Natural killer cell (primary cell): ENCODE results near the gene CD96. TPM values are rescaled to one million over a fixed set of nuclear protein-coding genes. Genes with fewer than 3 reads are reported as not detected.

ENCODE experiments used
- ATAC-seq, 3 donors: fragments of 150-1000 bp in 2 of 3; fragments of 200-7000 bp in 1 of 3; cut with Tn5 transposase; 1 replicate in 1 of 3; 2 replicates in 2 of 3; pipeline ENCODE4 v1.10.0; 2021; ENCODE audit warnings: mild to moderate bottlenecking in 2 of 3, moderate library complexity in 2 of 3
- DNase-seq, 2 donors: peaks; one replicate each; pipeline versions ENCODE4 v3.0.0 to v3.0.0-alpha.2; 2013 to 2021; ENCODE audit warnings: mixed read lengths in 1 of 2
- H3K27ac ChIP-seq: one replicate; pipeline ENCODE4 v1.5.1; 2013; ENCODE audit warnings: mild to moderate bottlenecking, low read length
- H3K27me3 ChIP-seq: one replicate; pipeline ENCODE4 v1.6.1; 2013; ENCODE audit warnings: low read length; ENCODE audit not compliant: control insufficient read depth, insufficient read depth
- H3K36me3 ChIP-seq: one replicate; pipeline ENCODE4 v1.6.1; 2013; ENCODE audit warnings: low read length; ENCODE audit not compliant: control insufficient read depth, insufficient read depth
- H3K4me1 ChIP-seq: one replicate; pipeline ENCODE4 v1.6.1; 2013; ENCODE audit warnings: low read length; ENCODE audit not compliant: control insufficient read depth, insufficient read depth
- H3K4me3 ChIP-seq: one replicate; pipeline ENCODE4 v1.5.1; 2013; ENCODE audit warnings: low read length
- H3K9me3 ChIP-seq: one replicate; pipeline ENCODE4 v1.6.1; 2013; ENCODE audit warnings: low read length; ENCODE audit not compliant: control insufficient read depth, insufficient read depth
- H3K27ac Mint-ChIP-seq, 2 donors: one replicate each; pipeline ENCODE4 v1.8.0; 2022; ENCODE audit warnings: mild to moderate bottlenecking in 2 of 2, mixed read lengths in 2 of 2, moderate library complexity in 1 of 2
- H3K27me3 Mint-ChIP-seq, 2 donors: one replicate each; pipeline ENCODE4 v1.8.0; 2022; ENCODE audit warnings: low read depth in 2 of 2, mixed read lengths in 2 of 2
- H3K36me3 Mint-ChIP-seq: one replicate; pipeline ENCODE4 v1.8.0; 2022; ENCODE audit warnings: mixed read lengths
- H3K4me1 Mint-ChIP-seq, 2 donors: one replicate each; pipeline ENCODE4 v1.8.0; 2022; ENCODE audit warnings: mixed read lengths in 2 of 2
- H3K4me3 Mint-ChIP-seq: one replicate; pipeline ENCODE4 v1.8.0; 2022; ENCODE audit warnings: mild to moderate bottlenecking, moderate library complexity, mixed read lengths
- H3K9me3 Mint-ChIP-seq, 2 donors: one replicate each; pipeline ENCODE4 v1.8.0; 2022; ENCODE audit warnings: mixed read lengths in 2 of 2
- WGBS: methylation state at CpG from one replicate; pipeline ENCODE4 v1.1.7; 2013; ENCODE audit warnings: missing lambda C conversion rate; ENCODE audit not compliant: insufficient coverage; 5-methylcytosine and 5-hydroxymethylcytosine counted together
- intact Hi-C: fragments of 100-400 bp; cut with micrococcal nuclease; formaldehyde crosslinking; loops from one replicate; pipeline ENCODE4 v1.14.2; 2022
- total RNA-seq, 4 donors: library from RNA; stranded (reverse); fragments of 120-200 nt in 1 of 4; gene quantifications; one replicate each; pipeline versions ENCODE4 v1.2.3 to v1.2.4, GENCODE V29; 2013 to 2022
- TF ChIP-seq, protein P1 (sequence below): fragments of 200-600 bp; IDR thresholded peaks from one replicate; pipeline ENCODE4 v1.8.0; 2022; ENCODE audit warnings: antibody characterized with exemption

Gene CD96
- total RNA-seq, 3 donors from 2014 or later (not counting 1 experiment from before 2014, with no cell fraction given), result 146 to 191 (median 166) TPM

DNA sequence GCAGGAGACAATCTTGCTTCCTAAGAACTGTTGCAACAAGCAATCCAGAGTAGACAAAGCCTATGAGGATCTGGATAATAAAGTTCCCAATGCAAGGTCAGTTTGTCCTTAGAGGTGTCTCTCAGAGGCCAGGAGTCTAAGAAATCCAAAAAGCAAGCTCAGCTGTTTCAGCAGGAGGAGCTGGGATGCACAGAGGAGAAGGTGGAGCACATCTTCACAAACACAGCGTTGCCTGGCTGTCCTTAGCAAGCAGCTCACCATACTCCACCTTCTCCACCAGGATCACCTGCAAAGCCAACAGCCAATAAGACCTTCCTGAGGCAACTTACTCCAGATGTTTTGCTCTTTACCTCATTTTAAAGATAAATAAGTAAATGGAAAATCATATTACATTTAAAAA is 52.8 kb downstream of the CD96 start:
- intact Hi-C loops, result no loop called here
- H3K4me3 ChIP-seq, result no peak overlapping the region
- H3K36me3 ChIP-seq, result peaks cover 44% of the 10 kb centered on the region
- H3K27me3 ChIP-seq, result no peaks in the 10 kb centered on the region
- H3K4me1 ChIP-seq, result peaks cover 6% of the 10 kb centered on the region
- ATAC-seq (no peak), DNase-seq (no peak)
- no peaks in the 10 kb centered on the region for H3K9me3 Mint-ChIP-seq
- H3K9me3 ChIP-seq, result no peaks in the 10 kb centered on the region
- TF ChIP-seq, protein P1, sequence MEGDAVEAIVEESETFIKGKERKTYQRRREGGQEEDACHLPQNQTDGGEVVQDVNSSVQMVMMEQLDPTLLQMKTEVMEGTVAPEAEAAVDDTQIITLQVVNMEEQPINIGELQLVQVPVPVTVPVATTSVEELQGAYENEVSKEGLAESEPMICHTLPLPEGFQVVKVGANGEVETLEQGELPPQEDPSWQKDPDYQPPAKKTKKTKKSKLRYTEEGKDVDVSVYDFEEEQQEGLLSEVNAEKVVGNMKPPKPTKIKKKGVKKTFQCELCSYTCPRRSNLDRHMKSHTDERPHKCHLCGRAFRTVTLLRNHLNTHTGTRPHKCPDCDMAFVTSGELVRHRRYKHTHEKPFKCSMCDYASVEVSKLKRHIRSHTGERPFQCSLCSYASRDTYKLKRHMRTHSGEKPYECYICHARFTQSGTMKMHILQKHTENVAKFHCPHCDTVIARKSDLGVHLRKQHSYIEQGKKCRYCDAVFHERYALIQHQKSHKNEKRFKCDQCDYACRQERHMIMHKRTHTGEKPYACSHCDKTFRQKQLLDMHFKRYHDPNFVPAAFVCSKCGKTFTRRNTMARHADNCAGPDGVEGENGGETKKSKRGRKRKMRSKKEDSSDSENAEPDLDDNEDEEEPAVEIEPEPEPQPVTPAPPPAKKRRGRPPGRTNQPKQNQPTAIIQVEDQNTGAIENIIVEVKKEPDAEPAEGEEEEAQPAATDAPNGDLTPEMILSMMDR, result no peak
- peaks cover 14% of the 10 kb centered on the region for H3K36me3 Mint-ChIP-seq
- H3K4me1 Mint-ChIP-seq, result peaks cover 11 to 23% of the 10 kb centered on the region in 2 donors
- no peak overlapping the region for H3K4me3 Mint-ChIP-seq
- H3K27ac ChIP-seq, result no peak overlapping the region
- 0% methylated on average over 1 of the region's 1 CpG for WGBS
- peak overlapping the region; percentile 63 to 69 for H3K27ac Mint-ChIP-seq
- H3K27me3 Mint-ChIP-seq, result no peaks in the 10 kb centered on the region

DNA sequence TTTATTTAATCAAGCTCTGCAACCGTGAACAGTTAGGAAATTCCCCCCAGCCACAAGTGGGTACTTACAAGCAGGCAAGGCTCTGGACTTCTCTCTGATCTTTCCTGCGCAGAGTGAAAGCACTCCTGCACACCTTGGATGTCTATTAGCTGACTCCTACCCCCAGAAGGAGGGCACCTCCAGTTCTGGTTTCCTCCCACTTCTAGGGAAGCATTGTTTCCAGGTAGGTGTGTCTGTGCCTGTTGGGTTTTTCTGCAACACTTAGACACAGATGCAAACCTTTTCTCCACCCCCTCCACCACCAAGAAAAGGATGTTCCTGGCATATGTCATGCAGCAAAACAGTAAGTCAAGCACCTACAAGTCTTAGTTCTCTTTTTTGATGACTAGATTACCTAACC is 53.2 kb downstream of the CD96 start, which contains the start of gene ZBED2:
Gene ZBED2, minus strand, starts transcription at position 115 of the 400 bp plus-strand sequence. CDS start 1,145 bp downstream, outside the sequence.
- Mint-ChIP-seq H3K27me3 (no peaks in the 10 kb centered on the region), H3K4me3 (no peak within 1 kb of the TSS)
- no peak for ATAC-seq

GRCh38 chr3:111596328-111596727 is 54.3 kb downstream of the CD96 start:
- intact Hi-C loops, result no loop called here
- DNase-seq (no peak), ATAC-seq (no peak)
- no peaks in the 10 kb centered on the region for H3K9me3 ChIP-seq
- no peak overlapping the region for H3K27ac ChIP-seq
- H3K4me3 ChIP-seq, result no peak overlapping the region
- TF ChIP-seq, protein P1, result no peak
- peak overlapping the region in 1 of 2 donors; percentile 45 for H3K27ac Mint-ChIP-seq
- H3K9me3 Mint-ChIP-seq, result no peaks in the 10 kb centered on the region
- H3K4me1 ChIP-seq, result peaks cover 6% of the 10 kb centered on the region
- peaks cover 48% of the 10 kb centered on the region for H3K36me3 ChIP-seq
- H3K4me1 Mint-ChIP-seq, result peaks cover 11 to 23% of the 10 kb centered on the region in 2 donors
- no peaks in the 10 kb centered on the region for H3K27me3 ChIP-seq
- no peaks in the 10 kb centered on the region for H3K27me3 Mint-ChIP-seq
- 100% methylated on average over 1 of the region's 4 CpGs for WGBS
- no peak overlapping the region for H3K4me3 Mint-ChIP-seq
- H3K36me3 Mint-ChIP-seq, result peaks cover 24% of the 10 kb centered on the region

More for the DNA sequence above, 53.2 kb downstream of the CD96 start, which contains the start of gene ZBED2:
- peaks cover 6% of the 10 kb centered on the region for H3K4me1 ChIP-seq
- H3K4me3 ChIP-seq, result no peak within 1 kb of the TSS
- H3K4me1 Mint-ChIP-seq, result peaks cover 11 to 23% of the 10 kb centered on the region in 2 donors
- peaks cover 44% of the 10 kb centered on the region for H3K36me3 ChIP-seq
- H3K36me3 Mint-ChIP-seq, result peaks cover 18% of the 10 kb centered on the region
- no peak for DNase-seq
- H3K27me3 ChIP-seq, result no peaks in the 10 kb centered on the region
- no peaks in the 10 kb centered on the region for H3K9me3 ChIP-seq
- WGBS, result 52% methylated on average over 2 of the region's 2 CpGs
- intact Hi-C loops, result no loop called here
- TF ChIP-seq, protein P1, result no peak
- no peaks in the 10 kb centered on the region for H3K9me3 Mint-ChIP-seq
- H3K27ac Mint-ChIP-seq, result peak within 1 kb of the TSS; percentile 63 to 69
- no peak within 1 kb of the TSS for H3K27ac ChIP-seq

- H3K27me3 ChIP-seq, result no peaks in the 10 kb centered on the region
- H3K4me3 ChIP-seq, result no peak overlapping the region
- Mint-ChIP-seq H3K36me3 (peaks cover 24% of the 10 kb centered on the region), H3K9me3 (no peaks in the 10 kb centered on the region), H3K4me1 (peaks cover 12 to 24% of the 10 kb centered on the region in 2 donors), H3K4me3 (no peak overlapping the region), H3K27ac (peak overlapping the region in 1 of 2 donors; percentile 70), H3K27me3 (no peaks in the 10 kb centered on the region)
- ATAC-seq, result no peak
- intact Hi-C loops, result no loop called here
- WGBS, result no CpG with 5 or more reads among the region's 1 CpG
- no peak for DNase-seq
- H3K9me3 ChIP-seq, result no peaks in the 10 kb centered on the region
- TF ChIP-seq, protein P1, result no peak
- H3K27ac ChIP-seq, result no peak overlapping the region
- H3K36me3 ChIP-seq, result peaks cover 49% of the 10 kb centered on the region
- H3K4me1 ChIP-seq, result peaks cover 6% of the 10 kb centered on the region
These were observed 56.1 kb downstream of the CD96 start for GRCh38 chr3:111598139-111598538.
